NOMO-1 treated with dmso at 0.1 percent for 144 hours (cell line): ENCODE results near the gene PLCG2.
A peak's percentile ranks its signal among the peaks of the same experiment; 100 is the strongest.
"Not testable (repeated sequence)": the region's sequence is repeated elsewhere in the genome, so short reads cannot be mapped to it uniquely, and the experiment has no call there.

Source experiments
- DNase-seq: peaks from one replicate; lab custom pipeline; 2025; ENCODE audit not compliant: unreplicated experiment; lab: John Stamatoyannopoulos, UW

PLCG2 gene

DNA sequence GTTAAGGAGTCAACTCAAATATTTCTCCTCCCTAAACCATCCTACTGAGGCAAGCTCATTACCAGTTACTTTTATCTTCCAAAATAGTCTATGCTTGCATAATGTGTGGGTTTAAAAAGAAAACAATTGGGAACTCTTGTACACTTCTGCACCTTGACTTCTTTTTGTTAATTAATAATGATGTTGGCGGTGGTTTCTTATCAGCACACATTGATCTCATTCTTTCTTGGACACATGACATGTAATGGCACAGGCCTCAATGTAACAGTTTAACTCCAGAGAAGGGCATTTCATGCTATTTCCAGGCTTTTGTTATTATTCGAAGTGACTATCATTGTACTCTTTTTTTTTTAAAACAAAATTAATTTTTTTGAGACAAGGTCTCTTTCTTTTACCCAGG is 7.8 kb downstream of the PLCG2 start:
- DNase-seq: no peak

- no peak for DNase-seq
Measured at GRCh38 chr16:81787659-81788058, 8.6 kb downstream of the PLCG2 start.

GRCh38 chr16:81790277-81790676 is 11.2 kb downstream of the PLCG2 start:
- DNase-seq: no peak

DNA sequence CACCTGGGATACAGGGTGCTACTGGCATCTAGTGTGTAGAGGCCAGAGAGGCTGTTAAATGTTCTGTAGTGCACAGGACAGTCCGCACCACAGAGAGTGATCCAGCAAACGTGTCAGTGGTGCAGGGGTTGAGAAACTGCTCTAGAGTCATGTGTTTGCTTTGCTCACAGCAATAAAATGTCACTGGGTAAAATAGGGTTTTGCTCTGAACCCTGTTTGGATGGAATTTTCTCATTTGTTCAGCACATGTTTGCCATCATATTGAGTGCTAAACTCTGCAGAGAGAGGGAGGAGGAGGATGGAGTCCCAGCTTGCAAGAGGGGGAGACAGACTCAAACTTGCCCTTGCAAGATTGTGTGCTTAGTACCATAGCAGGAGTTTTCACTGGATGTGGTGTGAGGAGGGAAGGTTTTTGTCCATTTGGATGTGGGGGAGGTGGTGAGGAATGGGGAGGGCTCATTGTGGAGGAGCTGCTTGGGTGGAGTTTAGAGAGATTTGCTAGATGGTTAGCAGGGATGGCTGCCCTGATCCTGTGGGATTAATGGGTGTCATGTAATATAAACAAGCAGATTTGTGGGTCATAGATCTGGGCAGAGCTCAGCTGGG is 11.8 kb downstream of the PLCG2 start:
- no peak for DNase-seq

DNA sequence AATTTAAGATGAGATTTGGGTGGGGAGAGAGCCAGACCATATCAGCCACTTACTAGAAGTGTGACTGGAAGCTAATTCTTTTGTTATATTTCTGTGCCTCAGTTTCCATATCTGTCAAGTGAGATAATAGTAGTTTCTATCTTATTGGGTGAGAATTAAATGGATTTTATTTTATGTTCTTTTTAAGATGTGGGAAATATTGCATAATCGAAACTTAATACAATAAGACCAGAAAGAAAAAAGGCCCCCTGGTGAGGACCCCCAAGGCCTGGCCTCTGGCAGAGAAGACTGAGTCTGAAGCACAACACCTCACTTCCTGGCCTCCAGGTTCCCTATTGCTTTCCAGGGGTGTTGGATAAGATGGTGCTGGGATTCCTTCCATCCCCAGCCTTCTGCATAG is 13.7 kb downstream of the PLCG2 start:
- no peak for DNase-seq

DNA sequence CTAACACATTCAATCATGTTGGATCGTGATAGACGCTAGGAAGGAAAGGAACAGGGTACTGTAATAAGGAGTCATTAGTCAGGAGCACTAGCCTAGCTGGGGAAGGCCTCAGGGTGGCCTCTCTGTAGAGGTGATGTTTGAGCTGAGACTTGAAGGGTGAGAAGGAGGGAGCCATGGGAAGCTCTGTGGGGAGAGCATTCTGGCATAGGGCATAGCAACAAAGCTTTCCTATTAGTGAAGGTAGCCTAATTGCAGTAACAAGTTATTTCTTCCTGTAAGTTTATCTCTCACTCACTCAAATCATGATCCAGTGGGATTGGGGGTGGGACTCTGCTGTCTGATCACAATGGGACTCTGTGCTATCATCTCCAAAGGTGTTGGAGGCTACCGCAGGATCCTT is 16.1 kb downstream of the PLCG2 start:
- no peak for DNase-seq

DNA sequence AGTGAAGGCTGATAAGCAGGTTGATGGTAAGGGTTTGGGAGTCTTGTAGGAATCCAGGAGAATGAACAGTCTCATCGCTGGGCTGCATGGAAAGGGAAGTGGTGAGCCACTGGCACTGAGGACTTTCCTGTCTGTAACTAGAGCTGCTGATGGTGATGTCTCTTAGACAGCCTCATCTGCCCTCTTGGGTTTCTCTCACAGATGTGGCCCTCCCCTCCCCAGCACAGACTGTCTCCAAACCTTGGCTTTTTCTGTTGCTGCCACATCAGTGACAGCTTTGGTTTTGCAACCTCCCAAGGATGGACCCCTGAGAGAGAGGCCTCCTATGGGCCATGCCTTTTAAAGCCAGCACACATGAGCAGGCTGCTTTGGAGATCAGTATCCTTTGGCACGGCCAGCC is 16.9 kb downstream of the PLCG2 start:
- no peak for DNase-seq

GRCh38 chr16:81796583-81797346 is 17.7 kb downstream of the PLCG2 start:
- DNase-seq: no peak

- DNase-seq: peak; percentile 40
Measured at GRCh38 chr16:81797443-81797842, 18.4 kb downstream of the PLCG2 start.

DNA sequence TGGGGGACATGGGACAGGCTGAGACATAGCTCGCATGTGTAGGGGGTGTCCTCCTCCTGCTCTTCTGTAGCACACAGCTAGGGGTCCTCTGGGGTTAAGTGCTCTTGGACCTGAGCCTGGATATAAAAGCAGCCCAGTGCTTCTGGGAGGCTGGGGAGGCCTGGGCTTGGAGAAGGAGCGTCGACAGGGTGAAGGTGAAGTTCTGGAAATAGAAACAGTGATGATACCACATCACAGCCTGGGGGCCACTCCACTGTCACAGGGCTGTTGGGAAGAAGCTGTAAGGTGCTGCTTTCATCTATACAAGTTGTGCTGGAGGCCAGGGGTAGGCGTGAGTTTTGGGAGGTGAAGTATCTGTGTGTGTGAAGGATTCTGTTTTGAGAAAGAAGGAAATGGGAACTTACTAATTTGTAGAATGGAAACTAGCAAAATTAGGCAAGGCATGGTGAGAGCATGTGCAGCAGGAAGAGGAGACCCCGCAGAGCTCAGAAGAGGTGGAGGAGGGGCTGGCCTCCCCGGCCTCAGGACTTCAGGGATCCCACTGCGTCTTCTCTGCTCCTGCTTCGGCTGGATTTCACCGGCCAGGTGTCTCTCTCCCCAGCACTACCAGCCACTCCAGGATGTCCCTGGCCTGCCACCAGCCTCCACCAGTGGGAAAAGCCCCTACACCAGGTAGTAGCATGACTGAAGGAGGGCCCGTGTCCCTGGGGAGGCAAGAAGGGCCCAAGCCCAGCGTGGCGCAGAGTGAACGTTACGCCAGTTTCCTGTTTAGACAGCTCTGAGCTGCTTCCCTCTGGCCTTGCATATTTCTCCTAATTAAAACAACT is 19.4 kb downstream of the PLCG2 start:
- DNase-seq: peak; percentile 74

DNA sequence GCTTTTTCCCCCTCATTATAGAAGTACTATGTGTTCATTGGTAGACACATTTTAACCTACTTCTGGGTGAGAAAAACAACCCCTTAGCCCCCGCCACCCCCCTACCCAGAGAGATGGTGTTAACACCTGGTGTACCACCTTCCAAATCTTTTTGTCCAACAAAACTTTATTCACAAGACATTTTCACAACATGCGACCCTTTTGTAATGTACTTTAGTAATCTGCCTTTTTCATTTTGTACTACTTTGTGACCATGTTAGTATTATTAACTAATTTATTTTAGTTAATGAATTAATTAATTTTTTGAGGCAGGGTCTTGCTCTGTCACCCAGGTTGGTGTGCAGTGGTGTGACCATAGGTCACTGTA is 20.0 kb downstream of the PLCG2 start:
- DNase-seq: no peak

DNA sequence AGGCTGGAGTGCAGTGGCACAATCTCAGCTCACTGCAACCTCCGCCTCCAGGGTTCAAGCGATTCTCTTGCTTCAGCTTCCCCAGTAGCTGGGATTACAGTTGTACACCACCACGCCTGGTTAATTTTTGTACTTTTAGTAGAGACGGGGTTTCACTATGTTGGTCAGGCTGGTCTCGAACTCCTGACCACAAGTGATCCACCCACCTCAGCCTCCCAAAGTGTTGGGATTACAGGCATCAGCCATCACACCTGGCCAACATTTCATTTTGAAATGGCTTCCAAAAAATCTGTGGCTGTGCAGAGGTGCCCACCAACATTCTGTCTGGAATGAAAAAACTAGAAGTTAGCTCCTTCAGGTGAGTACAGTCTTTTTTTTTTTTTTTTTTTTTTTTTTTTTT is 22.6 kb downstream of the PLCG2 start:
- not testable (repeated sequence) for DNase-seq

DNA sequence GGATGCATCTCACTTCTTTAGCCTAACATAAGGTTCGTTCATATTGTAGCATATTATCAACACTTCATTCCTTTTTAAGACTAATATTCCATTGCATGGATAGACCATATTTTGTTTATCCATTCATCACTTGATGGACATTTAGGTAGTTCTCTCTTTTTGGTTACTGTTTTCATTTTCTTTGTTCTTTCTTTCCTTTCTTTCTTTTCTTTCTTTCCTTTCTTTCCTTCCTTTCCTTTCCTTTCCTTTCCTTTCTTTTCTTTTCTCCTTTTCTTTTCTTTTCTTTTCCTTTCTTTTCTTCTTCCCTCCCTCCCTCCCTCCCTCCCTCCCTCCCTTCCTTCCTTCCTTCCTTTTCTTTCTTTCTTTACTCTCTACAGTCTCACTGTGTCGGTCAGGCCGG is 24.2 kb downstream of the PLCG2 start:
- no peak for DNase-seq

GRCh38 chr16:81804134-81804610 is 25.1 kb downstream of the PLCG2 start:
- no peak for DNase-seq

- no peak for DNase-seq
Measured at GRCh38 chr16:81806696-81807095, 27.6 kb downstream of the PLCG2 start.

- DNase-seq: no peak
Measured at GRCh38 chr16:81807767-81808358, 28.8 kb downstream of the PLCG2 start.

GRCh38 chr16:81808933-81809480 is 29.9 kb downstream of the PLCG2 start:
- DNase-seq: peak; percentile 76

GRCh38 chr16:81809567-81809966 is 30.5 kb downstream of the PLCG2 start:
- no peak for DNase-seq

DNA sequence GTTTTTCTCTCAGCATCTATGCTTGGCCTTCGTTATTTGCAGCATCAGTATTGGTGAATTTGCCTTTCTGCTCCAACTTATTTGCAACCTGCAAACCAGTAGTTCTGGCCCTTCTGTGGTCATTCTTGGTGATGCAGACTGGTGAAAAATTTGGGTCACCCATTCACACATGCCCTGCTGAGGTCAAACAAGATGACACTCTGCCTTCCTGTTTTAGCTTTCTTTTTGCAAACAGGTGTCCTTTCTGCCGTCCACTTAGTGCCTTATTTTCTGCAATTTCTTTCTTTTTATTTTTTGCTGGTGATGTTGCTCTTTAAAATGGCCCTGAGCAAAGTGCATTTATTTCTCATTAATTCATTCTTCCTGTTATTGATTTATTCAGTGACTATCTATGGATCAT is 31.3 kb downstream of the PLCG2 start:
- DNase-seq: no peak

- no peak for DNase-seq
Measured at GRCh38 chr16:81810894-81811538, 31.9 kb downstream of the PLCG2 start.

DNA sequence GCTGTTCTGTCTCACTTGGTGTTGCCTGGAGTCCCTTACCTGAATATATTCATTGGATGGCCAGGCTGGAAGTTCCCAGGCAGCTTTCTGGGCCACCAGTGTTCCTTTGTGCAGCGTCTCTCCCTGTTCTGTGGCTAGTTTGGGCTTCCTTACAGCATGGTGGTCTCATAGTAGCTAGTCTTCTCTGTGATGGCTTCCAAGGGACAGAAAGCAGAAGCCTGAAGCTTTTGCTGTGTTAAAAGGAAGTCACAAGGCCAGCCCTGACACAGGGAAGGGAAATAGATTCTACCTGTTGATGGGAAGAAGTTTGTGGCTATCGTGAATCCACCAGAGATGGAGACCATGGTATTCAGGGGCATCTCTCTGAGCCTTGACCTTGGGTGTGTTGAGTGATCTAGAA is 34.6 kb downstream of the PLCG2 start:
- DNase-seq: no peak
